Activated naive CD8-positive, alpha-beta T cell treated with anti-CD3 and anti-CD28 coated beads, Interleukin-2, amount 50 U/mL, for 16 hours (primary cell): ENCODE results near the gene OR1F1.
"Not testable (repeated sequence)": the region's sequence is repeated elsewhere in the genome, so short reads cannot be mapped to it uniquely, and the experiment has no call there.

ENCODE experiments used
- DNase-seq: peaks from one replicate; pipeline ENCODE4 v3.0.0-alpha.2; 2020; ENCODE audit warnings: low read depth, low spot score

The OR1F1 gene

GRCh38 chr16:3187798-3188674, at the start of gene OR1F1:
Gene OR1F1, plus strand, starts transcription at chr16:3188204.
- DNase-seq, result peak; percentile 36

- DNase-seq, result no peak
Observed at GRCh38 chr16:3138342-3138741, 49.7 kb upstream of the OR1F1 start.

- DNase-seq, result no peak
Observed at GRCh38 chr16:3138823-3139426, 49.1 kb upstream of the OR1F1 start.

GRCh38 chr16:3139561-3139960, 48.4 kb upstream of the OR1F1 start:
- not testable (repeated sequence) for DNase-seq

GRCh38 chr16:3140603-3141427, 47.2 kb upstream of the OR1F1 start:
- no peak for DNase-seq

GRCh38 chr16:3141781-3142311, 46.2 kb upstream of the OR1F1 start:
- no peak for DNase-seq

GRCh38 chr16:3142327-3142726, 45.7 kb upstream of the OR1F1 start:
- DNase-seq, result no peak

GRCh38 chr16:3142770-3143169, 45.2 kb upstream of the OR1F1 start:
- DNase-seq, result no peak

GRCh38 chr16:3143189-3143588, 44.8 kb upstream of the OR1F1 start:
- DNase-seq, result no peak

GRCh38 chr16:3143598-3144320, 44.2 kb upstream of the OR1F1 start:
- no peak for DNase-seq

- DNase-seq, result no peak
Observed at GRCh38 chr16:3144321-3144983, 43.6 kb upstream of the OR1F1 start.

GRCh38 chr16:3145151-3145550, 42.9 kb upstream of the OR1F1 start:
- no peak for DNase-seq

- no peak for DNase-seq
Observed at GRCh38 chr16:3145660-3146059, 42.3 kb upstream of the OR1F1 start.

- no peak for DNase-seq
Observed at GRCh38 chr16:3147046-3147756, 40.8 kb upstream of the OR1F1 start.

- no peak for DNase-seq
Observed at GRCh38 chr16:3147757-3148104, 40.3 kb upstream of the OR1F1 start.

- DNase-seq, result no peak
Observed at GRCh38 chr16:3148256-3149192, 39.5 kb upstream of the OR1F1 start.

- DNase-seq, result no peak
Observed at GRCh38 chr16:3149193-3149530, 38.8 kb upstream of the OR1F1 start.

GRCh38 chr16:3149630-3150345, 38.2 kb upstream of the OR1F1 start:
- DNase-seq, result no peak
